MCF 10A (cell line): ENCODE measurements around the gene CYP4F12. TPM values are rescaled to one million over a fixed set of nuclear protein-coding genes. Genes with fewer than 3 reads are reported as not detected.
"Not testable (repeated sequence)": the region's sequence is repeated elsewhere in the genome, so short reads cannot be mapped to it uniquely, and the experiment has no call there.

Experiments used
- BruUV-seq: library from RNA; stranded (reverse); fragments of 400-500 nt; replicated peaks from 2 replicates; lab custom pipeline; 2021; lab: Mats Ljungman, UMichigan
- CTCF ChIA-PET: fragments of 300-600 bp; sonication (Branson Sonifier 250); formaldehyde crosslinking; extraction: SDS; loops from one replicate; lab custom pipeline; 2021; ENCODE audit warnings: antibody characterized with exemption, inconsistent platforms; lab: Yijun Ruan, JAX
- POLR2A ChIA-PET: fragments of 300-600, 350-650 bp; sonication (Branson Sonifier 250); formaldehyde crosslinking; extraction: SDS; loops from one replicate; lab custom pipeline; 2020; ENCODE audit warnings: antibody characterized with exemption, inconsistent platforms; lab: Yijun Ruan, JAX
- DNase-seq: peaks from one replicate; pipeline ENCODE4 v3.0.0-alpha.2; 2018; ENCODE audit not compliant: unreplicated experiment
- H3K27ac Mint-ChIP-seq: one replicate; pipeline ENCODE4 v1.8.0; 2022; ENCODE audit warnings: mild to moderate bottlenecking, low read depth, mixed read lengths; ENCODE audit not compliant: unreplicated experiment
- H3K27me3 Mint-ChIP-seq: one replicate; pipeline ENCODE4 v1.8.0; 2022; ENCODE audit warnings: mixed read lengths; ENCODE audit not compliant: insufficient read depth, unreplicated experiment
- H3K36me3 Mint-ChIP-seq: one replicate; pipeline ENCODE4 v1.8.0; 2022; ENCODE audit warnings: mild to moderate bottlenecking, moderate library complexity, mixed read lengths; ENCODE audit not compliant: insufficient read depth, unreplicated experiment
- H3K4me1 Mint-ChIP-seq: one replicate; pipeline ENCODE4 v1.8.0; 2022; ENCODE audit warnings: mixed read lengths; ENCODE audit not compliant: insufficient read depth, unreplicated experiment
- H3K4me3 Mint-ChIP-seq: one replicate; pipeline ENCODE4 v1.8.0; 2022; ENCODE audit warnings: mild to moderate bottlenecking, moderate library complexity, mixed read lengths; ENCODE audit not compliant: unreplicated experiment
- H3K9me3 Mint-ChIP-seq: one replicate; pipeline ENCODE4 v1.8.0; 2022; ENCODE audit warnings: mixed read lengths; ENCODE audit not compliant: unreplicated experiment
- intact Hi-C: fragments of 100-400 bp; cut with micrococcal nuclease; formaldehyde crosslinking; loops from 2 replicates; pipeline ENCODE4 v1.14.1; 2022
- total RNA-seq: library from RNA; stranded (reverse); gene quantifications from 2 replicates; pipeline ENCODE4 v1.2.3, GENCODE V29; 2022
- TF ChIP-seq, protein P1 (sequence below): fragments of 200-600 bp; IDR thresholded peaks from one replicate; pipeline ENCODE4 v1.8.0; 2022; ENCODE audit warnings: antibody characterized with exemption, mild to moderate bottlenecking; ENCODE audit not compliant: unreplicated experiment

Gene CYP4F12
- total RNA-seq, 1 experiment from 2014 or later, result 0.56 TPM

DNA sequence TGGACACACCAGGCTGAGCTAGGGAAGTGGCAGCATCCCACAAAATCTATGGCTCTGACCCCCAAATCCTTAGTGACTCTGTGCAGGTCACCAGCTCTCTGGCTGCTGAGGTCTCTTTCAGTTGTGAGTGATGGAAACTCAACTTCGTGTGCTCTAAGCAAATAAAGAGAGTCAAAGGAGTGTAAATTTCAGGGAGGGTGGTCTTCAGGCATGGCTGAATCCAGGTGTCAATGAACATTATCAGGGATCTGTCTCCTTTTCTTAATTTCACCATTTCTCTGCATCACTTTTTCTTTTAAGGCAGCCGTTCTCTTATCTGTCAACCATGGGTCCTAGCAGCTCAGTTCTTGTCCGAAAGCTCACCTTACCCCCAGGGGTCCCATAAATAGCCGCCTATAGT lies 6.2 kb downstream of the CYP4F12 start:
- CTCF ChIA-PET, result interaction anchor here (0.5 kb wide), 1 partner anchor 167 kb away, joined by 3 read pairs; no protein-coding TSS in a partner anchor
- no peak for DNase-seq
- no peaks in the 10 kb centered on the region for H3K27me3 Mint-ChIP-seq
- intact Hi-C loops, result no loop called here
- H3K36me3 Mint-ChIP-seq, result peaks cover 7% of the 10 kb centered on the region
- POLR2A ChIA-PET, result no interaction called here
- H3K27ac Mint-ChIP-seq, result no peak overlapping the region
- no TSS peak for BruUV-seq
- H3K4me3 Mint-ChIP-seq, result no peak overlapping the region
- TF ChIP-seq, protein P1, sequence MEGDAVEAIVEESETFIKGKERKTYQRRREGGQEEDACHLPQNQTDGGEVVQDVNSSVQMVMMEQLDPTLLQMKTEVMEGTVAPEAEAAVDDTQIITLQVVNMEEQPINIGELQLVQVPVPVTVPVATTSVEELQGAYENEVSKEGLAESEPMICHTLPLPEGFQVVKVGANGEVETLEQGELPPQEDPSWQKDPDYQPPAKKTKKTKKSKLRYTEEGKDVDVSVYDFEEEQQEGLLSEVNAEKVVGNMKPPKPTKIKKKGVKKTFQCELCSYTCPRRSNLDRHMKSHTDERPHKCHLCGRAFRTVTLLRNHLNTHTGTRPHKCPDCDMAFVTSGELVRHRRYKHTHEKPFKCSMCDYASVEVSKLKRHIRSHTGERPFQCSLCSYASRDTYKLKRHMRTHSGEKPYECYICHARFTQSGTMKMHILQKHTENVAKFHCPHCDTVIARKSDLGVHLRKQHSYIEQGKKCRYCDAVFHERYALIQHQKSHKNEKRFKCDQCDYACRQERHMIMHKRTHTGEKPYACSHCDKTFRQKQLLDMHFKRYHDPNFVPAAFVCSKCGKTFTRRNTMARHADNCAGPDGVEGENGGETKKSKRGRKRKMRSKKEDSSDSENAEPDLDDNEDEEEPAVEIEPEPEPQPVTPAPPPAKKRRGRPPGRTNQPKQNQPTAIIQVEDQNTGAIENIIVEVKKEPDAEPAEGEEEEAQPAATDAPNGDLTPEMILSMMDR, result no peak
- no peaks in the 10 kb centered on the region for H3K4me1 Mint-ChIP-seq
- peaks cover 49% of the 10 kb centered on the region for H3K9me3 Mint-ChIP-seq

DNA sequence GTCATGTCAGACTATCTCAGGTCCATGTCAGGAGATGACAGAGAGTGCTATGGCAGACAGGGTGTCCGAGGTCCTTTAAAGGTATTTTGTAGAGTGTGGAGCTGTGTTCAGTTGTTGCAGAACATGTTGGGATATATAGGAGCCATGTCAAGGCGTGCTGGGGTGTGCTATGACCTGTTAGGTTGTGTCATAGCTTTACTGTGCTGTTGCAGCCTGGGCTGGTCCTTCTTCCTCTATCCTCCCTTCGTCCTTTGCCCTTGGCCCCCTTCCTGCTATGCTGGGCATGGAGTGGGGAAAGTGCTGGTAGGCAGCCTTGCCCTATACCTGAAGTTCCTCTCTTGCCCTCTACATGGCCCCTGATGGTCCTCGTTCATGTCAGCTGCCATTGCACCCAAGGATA lies 7.0 kb downstream of the CYP4F12 start:
- H3K4me3 Mint-ChIP-seq, intact Hi-C loops, BruUV-seq, H3K27me3 Mint-ChIP-seq, DNase-seq, CTCF ChIA-PET, H3K27ac Mint-ChIP-seq, H3K4me1 Mint-ChIP-seq, H3K36me3 Mint-ChIP-seq, POLR2A ChIA-PET: not testable (repeated sequence)
- peaks cover 49% of the 10 kb centered on the region for H3K9me3 Mint-ChIP-seq

- DNase-seq, result no peak
- Mint-ChIP-seq H3K27me3 (no peaks in the 10 kb centered on the region), H3K36me3 (peaks cover 7% of the 10 kb centered on the region), H3K4me3 (no peak overlapping the region), H3K4me1 (no peaks in the 10 kb centered on the region), H3K9me3 (peaks cover 52% of the 10 kb centered on the region), H3K27ac (no peak overlapping the region)
- intact Hi-C loops, result no loop called here
- CTCF ChIA-PET, result interaction anchor here (0.7 kb wide), 1 partner anchor 45 kb away, joined by 4 read pairs; no protein-coding TSS in a partner anchor
- BruUV-seq, result no TSS peak
- POLR2A ChIA-PET, result no interaction called here
- TF ChIP-seq, protein P1, result no peak
Observed at GRCh38 chr19:15680478-15681322, 7.8 kb downstream of the CYP4F12 start.

GRCh38 chr19:15683411-15683810 lies 10.5 kb downstream of the CYP4F12 start:
- no TSS peak for BruUV-seq
- Mint-ChIP-seq H3K4me1 (no peaks in the 10 kb centered on the region), H3K27ac (no peak overlapping the region), H3K36me3 (no peaks in the 10 kb centered on the region), H3K4me3 (no peak overlapping the region), H3K27me3 (no peaks in the 10 kb centered on the region), H3K9me3 (peaks cover 38% of the 10 kb centered on the region)
- intact Hi-C loops, result no loop called here
- DNase-seq, result no peak
- ChIA-PET POLR2A (no interaction called here), CTCF (no interaction called here)
- TF ChIP-seq, protein P1, result no peak
